MM.1S (cell line): ENCODE data around the gene FGD6.

ENCODE experiments used
- CTCF ChIP-seq: fragments of 300-600 bp; sonication (generic); IDR thresholded peaks from 2 replicates; pipeline ENCODE4 v1.5.1; 2016; ENCODE audit warnings: antibody characterized with exemption, low read length, mixed read lengths
- EZH2 ChIP-seq: fragments of 300-600 bp; sonication (generic); optimal IDR thresholded peaks from 2 replicates; pipeline ENCODE3; 2017; ENCODE audit warnings: low read depth, mild to moderate bottlenecking, antibody characterized with exemption, low read length, mixed read lengths

GRCh38 chr12:95205016-95205624 is 12.1 kb downstream of the FGD6 start:
- TF ChIP-seq EZH2 (no peak), CTCF (no peak)
